22Rv1 (cell line): ENCODE data around the gene GATA6.

Experiments used
- H3K27ac ChIP-seq: fragments of 450-650 bp; 2 replicates; pipeline ENCODE4 v1.5.1; 2017
- ZFX ChIP-seq: fragments of 450-650 bp; IDR thresholded peaks from 2 replicates; pipeline ENCODE4 v1.6.1; 2017; ENCODE audit warnings: antibody characterized with exemption, borderline replicate concordance
- TF ChIP-seq, protein P1 (sequence below): fragments of 450-650 bp; IDR thresholded peaks from 2 replicates; pipeline ENCODE4 v1.5.1; 2017; ENCODE audit warnings: mild to moderate bottlenecking

GATA6 gene

DNA sequence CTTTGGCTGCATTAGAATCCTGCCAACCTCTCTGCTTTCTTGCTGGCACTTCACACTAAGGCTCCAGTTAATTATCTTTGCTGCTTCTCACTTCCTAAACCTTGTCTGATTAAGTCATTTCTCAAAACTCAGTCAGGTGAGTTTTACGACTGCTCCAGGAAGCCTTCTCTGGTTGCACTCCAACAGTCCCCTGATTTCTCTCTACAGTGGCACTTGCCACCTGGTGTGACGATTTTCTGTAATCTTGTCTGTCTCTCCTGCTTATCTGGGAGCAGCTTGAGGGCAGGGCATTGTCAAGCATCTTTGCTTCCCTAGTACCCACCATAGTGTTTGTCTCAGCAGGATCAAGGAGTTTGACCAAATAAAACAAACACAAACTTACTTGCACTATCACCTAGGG lies 10.4 kb upstream of the GATA6 start:
- TF ChIP-seq ZFX, result no peak
- TF ChIP-seq, protein P1, sequence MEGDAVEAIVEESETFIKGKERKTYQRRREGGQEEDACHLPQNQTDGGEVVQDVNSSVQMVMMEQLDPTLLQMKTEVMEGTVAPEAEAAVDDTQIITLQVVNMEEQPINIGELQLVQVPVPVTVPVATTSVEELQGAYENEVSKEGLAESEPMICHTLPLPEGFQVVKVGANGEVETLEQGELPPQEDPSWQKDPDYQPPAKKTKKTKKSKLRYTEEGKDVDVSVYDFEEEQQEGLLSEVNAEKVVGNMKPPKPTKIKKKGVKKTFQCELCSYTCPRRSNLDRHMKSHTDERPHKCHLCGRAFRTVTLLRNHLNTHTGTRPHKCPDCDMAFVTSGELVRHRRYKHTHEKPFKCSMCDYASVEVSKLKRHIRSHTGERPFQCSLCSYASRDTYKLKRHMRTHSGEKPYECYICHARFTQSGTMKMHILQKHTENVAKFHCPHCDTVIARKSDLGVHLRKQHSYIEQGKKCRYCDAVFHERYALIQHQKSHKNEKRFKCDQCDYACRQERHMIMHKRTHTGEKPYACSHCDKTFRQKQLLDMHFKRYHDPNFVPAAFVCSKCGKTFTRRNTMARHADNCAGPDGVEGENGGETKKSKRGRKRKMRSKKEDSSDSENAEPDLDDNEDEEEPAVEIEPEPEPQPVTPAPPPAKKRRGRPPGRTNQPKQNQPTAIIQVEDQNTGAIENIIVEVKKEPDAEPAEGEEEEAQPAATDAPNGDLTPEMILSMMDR, result no peak
- H3K27ac ChIP-seq, result no peak overlapping the region

DNA sequence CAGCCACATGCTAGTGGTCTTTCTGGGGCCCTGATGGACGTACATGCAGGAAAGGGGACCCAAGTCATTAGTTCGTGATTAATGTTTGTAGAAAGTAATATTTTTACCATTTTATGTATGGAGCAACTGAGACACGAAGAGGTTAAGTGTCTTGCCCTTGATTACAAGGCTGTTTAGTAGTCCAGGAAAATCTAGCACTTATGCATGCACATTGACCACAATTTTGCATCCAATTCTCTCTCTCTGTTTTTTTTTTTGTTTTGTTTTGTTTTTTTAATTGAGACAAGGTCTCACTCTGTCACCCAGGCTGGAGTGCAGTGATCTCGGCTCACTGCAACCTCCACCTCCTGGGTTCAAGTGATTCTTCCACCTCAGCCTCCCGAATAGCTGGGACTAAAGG lies 8.3 kb upstream of the GATA6 start:
- TF ChIP-seq ZFX, result no peak
- TF ChIP-seq, protein P1, result no peak
- no peak overlapping the region for H3K27ac ChIP-seq

DNA sequence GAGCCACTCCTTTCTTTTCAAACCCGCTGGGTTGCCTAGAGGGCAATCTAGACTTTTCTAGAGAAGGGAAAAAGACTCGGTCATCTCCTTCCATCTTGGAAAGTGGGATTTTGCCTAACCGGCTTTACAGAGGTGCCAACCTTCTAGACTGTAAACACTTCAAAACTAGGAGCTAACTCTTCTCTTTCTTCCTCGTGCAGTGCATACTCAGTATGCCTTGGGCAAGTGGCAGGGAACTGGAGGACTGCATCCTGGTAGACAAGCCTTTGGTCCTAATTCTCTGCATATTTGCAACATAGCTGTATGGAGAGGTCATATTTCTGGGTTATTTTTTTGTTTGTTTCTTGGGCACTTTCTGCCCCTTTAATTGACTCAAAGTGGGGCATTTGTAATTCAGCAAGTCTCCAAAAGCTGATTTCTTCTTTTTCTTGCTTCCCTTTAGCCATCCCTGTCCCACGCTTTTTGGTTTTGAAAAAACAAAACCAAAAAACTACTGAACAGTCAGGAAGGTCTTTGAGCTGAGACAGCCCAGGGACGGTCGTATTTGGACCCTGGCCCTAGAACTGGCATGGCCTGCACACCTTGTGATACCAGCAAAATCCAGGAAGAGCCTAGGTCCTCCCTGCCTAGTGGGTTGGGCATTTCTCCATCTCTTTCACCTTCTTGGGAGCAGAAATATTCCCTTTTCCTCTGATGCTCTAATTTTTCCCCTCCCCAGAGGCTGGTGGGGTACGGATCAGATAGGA lies 5.8 kb upstream of the GATA6 start:
- no peak overlapping the region for H3K27ac ChIP-seq
- TF ChIP-seq ZFX, result no peak
- TF ChIP-seq, protein P1, result no peak

DNA sequence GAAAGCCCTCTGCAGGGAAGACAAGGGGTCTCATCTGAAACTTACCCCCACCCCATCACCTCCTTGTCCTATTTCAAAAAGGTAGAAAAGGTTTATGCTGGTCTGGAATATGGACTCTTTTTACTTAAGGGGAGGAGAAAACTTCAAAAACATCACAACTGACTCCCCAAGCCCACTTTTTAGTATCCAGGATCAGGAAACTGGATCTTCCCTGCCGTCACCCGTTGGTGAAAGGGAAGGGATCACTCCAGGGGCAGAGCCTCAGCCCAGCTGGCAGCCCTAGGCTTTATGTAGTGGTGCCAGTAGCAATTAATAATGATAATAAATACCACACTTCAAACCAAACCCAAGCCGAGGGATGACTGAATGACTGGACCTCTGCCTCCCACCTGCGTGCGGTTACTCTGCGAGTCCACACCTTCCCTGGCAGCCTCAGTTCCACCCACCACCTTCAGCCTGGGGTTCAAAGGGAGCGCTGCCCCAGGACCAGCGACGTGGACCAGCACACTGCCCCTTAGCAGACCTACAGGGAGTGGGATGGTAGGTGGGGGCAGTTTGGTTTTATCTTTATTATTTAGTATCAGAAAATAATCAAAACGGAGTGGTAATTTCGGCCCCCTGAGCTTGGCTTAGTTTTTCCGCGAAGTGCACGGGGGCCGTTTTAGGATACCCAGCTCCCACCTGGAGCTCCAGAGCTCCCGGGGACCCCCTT lies 4.9 kb upstream of the GATA6 start:
- H3K27ac ChIP-seq, result no peak overlapping the region
- TF ChIP-seq, protein P1, result no peak
- TF ChIP-seq ZFX, result no peak

DNA sequence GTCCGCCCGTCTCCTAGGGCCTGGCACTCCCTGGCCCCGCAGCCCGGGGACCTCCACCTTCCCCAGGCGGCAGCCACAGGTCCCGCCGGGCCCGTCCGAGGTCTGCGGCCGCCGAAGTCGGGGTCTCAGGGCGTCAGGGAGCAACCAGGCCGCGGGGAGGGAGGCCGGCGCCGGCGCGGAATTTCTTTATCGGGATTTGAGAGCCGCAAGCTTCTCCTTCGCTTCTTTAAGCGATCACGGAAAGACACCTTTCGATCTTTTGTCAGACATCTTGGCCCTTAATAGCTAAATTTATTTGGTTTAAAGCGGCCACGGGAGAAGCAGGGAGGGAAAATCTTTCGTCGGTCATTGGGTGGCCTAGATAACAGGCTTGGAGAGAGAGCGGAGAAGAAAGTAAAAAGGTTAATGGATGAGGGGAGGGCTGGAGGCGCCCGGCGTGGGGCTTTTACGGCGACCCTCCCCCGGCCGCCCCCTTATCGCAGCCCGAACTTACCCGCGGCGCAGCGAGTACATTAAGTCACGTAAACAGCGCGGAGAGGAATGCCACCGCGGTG lies 4.3 kb upstream of the GATA6 start:
- TF ChIP-seq, protein P1, result no peak
- no peak for TF ChIP-seq ZFX
- H3K27ac ChIP-seq, result no peak overlapping the region

DNA sequence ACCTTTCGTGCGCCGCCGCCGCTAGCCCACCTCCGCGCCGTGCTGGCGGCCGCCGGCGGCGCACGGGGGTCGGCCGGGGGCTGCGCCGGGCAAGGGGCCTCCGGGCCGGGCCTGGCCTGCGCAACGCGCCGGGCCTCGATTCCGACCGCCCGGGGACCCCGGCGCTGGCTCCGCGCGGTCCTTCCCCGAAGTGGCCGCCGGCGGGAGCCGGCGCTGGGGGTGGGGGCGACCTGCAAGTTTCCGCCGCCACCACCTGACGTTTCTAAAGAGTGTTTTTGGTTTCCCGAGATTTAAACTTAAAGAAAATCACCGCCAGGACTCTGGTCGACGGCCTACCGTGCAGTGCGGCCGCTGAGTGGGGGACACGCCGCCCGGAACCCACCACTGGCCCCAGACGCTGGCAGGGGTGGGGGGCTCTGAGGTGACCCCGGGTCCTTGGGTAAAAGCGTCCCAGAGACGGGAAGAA lies 3.8 kb upstream of the GATA6 start:
- TF ChIP-seq ZFX, result no peak
- TF ChIP-seq, protein P1, result no peak

More for the DNA sequence above, 3.8 kb upstream of the GATA6 start:
- H3K27ac ChIP-seq, result no peak overlapping the region
